C4-2B (cell line): ENCODE measurements around the gene ZNF513.

ENCODE experiments used
- H3K27ac ChIP-seq: fragments of 450-650 bp; 2 replicates; pipeline ENCODE4 v1.5.1; 2017
- ZFX ChIP-seq: fragments of 450-650 bp; IDR thresholded peaks from 2 replicates; pipeline ENCODE4 v1.6.1; 2017
- TF ChIP-seq, protein P1 (sequence below): fragments of 450-650 bp; conservative IDR thresholded peaks from 2 replicates; pipeline ENCODE4 v1.5.1; 2017; ENCODE audit warnings: mild to moderate bottlenecking

The ZNF513 gene

DNA sequence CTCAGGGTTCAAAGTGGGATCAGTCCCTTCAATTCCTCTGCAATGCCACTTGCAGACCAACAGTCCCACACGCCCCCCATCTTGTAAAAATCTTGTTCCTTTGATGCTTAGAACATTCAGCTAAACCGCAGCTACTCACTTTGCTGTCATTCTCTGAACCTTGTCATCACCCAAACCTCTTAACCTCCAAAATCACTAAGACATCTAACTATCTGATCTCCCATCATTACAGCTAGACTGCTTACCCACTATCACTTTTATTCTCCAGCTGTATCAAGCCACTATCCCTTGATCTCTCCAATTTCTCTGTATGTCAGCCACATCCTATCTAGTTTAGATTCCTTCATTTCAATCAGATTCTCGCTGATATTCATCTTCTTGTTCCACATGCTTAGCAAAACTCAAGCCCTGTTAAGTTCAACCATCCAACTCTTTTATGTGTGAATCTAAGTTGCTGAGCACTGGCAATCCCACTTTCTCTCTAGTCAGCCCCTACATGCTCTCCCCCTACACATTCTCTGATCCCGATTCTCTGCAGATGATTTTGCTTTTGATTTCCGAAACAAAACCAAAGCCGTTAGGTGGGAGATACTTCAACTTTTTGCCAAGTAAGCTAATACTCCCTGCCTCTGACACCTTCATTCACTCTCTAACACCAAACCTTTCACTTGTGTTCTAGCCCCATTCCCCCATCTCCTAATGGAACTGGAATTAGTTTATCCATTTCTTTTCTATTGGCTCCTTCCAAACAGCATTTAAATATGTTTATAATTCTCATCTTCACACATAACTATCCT lies 28.5 kb downstream of the ZNF513 start:
- TF ChIP-seq ZFX: no peak
- TF ChIP-seq, protein P1, sequence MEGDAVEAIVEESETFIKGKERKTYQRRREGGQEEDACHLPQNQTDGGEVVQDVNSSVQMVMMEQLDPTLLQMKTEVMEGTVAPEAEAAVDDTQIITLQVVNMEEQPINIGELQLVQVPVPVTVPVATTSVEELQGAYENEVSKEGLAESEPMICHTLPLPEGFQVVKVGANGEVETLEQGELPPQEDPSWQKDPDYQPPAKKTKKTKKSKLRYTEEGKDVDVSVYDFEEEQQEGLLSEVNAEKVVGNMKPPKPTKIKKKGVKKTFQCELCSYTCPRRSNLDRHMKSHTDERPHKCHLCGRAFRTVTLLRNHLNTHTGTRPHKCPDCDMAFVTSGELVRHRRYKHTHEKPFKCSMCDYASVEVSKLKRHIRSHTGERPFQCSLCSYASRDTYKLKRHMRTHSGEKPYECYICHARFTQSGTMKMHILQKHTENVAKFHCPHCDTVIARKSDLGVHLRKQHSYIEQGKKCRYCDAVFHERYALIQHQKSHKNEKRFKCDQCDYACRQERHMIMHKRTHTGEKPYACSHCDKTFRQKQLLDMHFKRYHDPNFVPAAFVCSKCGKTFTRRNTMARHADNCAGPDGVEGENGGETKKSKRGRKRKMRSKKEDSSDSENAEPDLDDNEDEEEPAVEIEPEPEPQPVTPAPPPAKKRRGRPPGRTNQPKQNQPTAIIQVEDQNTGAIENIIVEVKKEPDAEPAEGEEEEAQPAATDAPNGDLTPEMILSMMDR: no peak
- H3K27ac ChIP-seq: no peak overlapping the region

DNA sequence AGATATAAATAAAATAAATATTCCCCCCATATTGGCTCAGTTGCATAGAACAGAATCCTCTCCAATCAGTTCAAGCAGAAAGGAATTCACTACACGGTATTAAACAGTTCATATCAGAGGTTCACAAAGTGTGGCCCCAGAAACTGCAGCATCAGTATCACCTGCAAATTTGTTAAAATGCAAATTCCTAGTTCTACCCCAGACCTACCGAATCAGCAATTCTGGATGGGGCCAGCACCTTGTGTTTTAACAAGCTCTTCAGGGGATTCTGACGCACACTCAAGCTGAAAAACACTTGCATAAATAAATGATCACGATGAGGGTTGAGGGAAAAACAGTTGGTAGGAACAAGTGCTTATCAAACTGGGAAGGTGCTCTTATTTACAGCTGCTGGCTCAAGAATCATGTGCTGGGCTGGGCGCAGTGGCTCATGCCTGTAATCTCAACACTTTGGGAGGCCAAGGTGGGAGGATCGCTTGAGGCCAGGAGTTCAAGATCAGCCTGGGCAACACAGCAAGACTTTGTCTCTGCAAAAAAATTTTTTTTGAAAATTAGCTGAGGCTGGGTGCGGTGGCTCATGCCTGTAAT lies 30.3 kb downstream of the ZNF513 start:
- TF ChIP-seq ZFX: no peak
- TF ChIP-seq, protein P1: no peak
- no peak overlapping the region for H3K27ac ChIP-seq

DNA sequence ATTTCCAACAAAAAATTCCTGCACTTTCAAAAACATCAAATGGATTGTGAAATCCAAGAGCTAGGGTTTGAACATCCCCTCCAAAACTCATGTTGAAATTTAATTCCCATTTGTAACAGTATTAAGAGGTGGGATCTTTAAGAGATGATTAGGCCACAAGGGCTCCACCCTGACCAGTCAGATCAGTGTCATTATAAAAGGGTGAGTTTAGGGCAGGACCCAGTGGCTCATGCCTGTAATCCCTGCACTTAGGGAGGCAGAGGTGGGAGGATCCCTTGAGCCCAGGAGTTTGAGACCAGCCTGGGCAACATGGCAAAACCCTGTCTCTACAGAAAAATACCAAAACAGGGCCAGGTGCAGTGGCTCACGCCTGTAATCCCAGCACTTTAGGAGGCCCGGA lies 32.9 kb downstream of the ZNF513 start:
- TF ChIP-seq, protein P1: no peak
- no peak for TF ChIP-seq ZFX
- H3K27ac ChIP-seq: no peak overlapping the region

DNA sequence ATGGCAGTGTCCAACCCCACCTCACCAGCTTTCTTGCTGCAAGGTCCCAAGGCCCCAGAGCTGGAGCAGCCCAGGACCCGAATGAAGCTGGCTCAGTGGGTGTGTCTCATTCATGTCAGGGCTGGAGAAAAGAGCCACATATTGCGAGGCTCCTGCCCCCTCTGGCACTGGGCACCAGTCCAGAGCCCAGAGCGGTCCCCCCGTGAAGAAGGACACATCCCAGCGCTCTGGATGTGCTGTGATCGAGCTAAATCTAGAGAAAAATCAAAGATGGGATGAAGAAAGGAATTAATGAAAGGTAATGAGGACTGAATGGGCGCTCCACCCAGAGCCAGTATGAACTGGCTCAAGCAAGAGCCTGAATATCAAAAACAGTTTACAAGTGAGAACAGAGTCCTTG lies 44.4 kb downstream of the ZNF513 start:
- TF ChIP-seq, protein P1: no peak
- no peak for TF ChIP-seq ZFX
- H3K27ac ChIP-seq: no peak overlapping the region

DNA sequence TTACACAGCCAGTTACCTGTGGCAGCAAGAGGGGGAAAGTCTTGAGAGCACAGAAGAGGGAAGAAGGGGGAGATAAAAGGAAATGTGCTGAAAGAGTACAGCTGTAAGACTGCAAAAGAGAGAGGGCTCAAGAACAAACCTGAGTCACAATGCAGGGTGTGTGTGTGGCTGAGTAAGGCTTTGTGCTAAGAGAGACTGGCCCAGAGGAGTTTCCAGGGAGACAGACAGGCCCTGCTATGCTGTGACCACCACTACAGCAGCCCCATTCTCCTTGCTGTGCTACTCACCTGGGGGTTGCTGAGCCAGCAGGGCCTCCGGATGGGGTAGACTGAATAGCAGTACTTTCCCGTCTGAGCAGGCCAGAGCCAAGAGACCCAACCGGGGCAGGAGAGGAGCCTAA lies 45.2 kb downstream of the ZNF513 start:
- no peak for TF ChIP-seq ZFX
- TF ChIP-seq, protein P1: no peak
- H3K27ac ChIP-seq: no peak overlapping the region
